GM23338 (cell line): Measurements from ENCODE around the gene FLNB. TPM values are rescaled to one million over a fixed set of nuclear protein-coding genes. Genes with fewer than 3 reads are reported as not detected.

Experiments used
- ATAC-seq: fragments of 200-7000 bp; cut with Tn5 transposase; 3 replicates; pipeline ENCODE4 v1.9.1; 2020
- DNase-seq: peaks from one replicate; pipeline ENCODE4 v3.0.0-alpha.2; 2015; ENCODE audit warnings: low spot score
- H2AFZ ChIP-seq: fragments of 200-600 bp; sonication (generic); 2 replicates; pipeline ENCODE4 v1.8.0; 2016; ENCODE audit warnings: antibody characterized with exemption, mild to moderate bottlenecking, moderate library complexity
- H3F3A ChIP-seq: fragments of 200-600 bp; sonication (generic); replicated peaks from 2 replicates; pipeline ENCODE4 v1.8.0; 2017; ENCODE audit warnings: antibody characterized with exemption, mixed run types, low read depth
- H3K27ac ChIP-seq: fragments of 200-600 bp; sonication (generic); 2 replicates; pipeline ENCODE4 v1.6.1; 2016; ENCODE audit warnings: low read depth
- H3K27me3 ChIP-seq: fragments of 200-600 bp; sonication (generic); 2 replicates; pipeline ENCODE4 v1.8.0; 2016; ENCODE audit warnings: mild to moderate bottlenecking, mixed run types, moderate library complexity; ENCODE audit not compliant: insufficient read depth
- H3K36me3 ChIP-seq: fragments of 200-600 bp; sonication (generic); 2 replicates; pipeline ENCODE4 v1.8.0; 2016; ENCODE audit warnings: mild to moderate bottlenecking; ENCODE audit not compliant: insufficient read depth
- H3K4me1 ChIP-seq: fragments of 200-600 bp; sonication (generic); 2 replicates; pipeline ENCODE4 v1.8.0; 2016; ENCODE audit warnings: mild to moderate bottlenecking, moderate library complexity; ENCODE audit not compliant: insufficient read depth
- H3K4me2 ChIP-seq: fragments of 200-600 bp; sonication (generic); 2 replicates; pipeline ENCODE4 v1.7.1; 2017; ENCODE audit warnings: mixed run types
- H3K4me3 ChIP-seq: fragments of 200-600 bp; sonication (generic); 2 replicates; pipeline ENCODE4 v1.6.1; 2016; ENCODE audit warnings: mixed run types
- H3K79me2 ChIP-seq: fragments of 200-600 bp; sonication (generic); replicated peaks from 2 replicates; pipeline ENCODE4 v1.8.0; 2017; ENCODE audit warnings: mild to moderate bottlenecking; ENCODE audit not compliant: insufficient read depth
- H3K9me2 ChIP-seq: fragments of 200-600 bp; sonication (generic); 2 replicates; pipeline ENCODE4 v1.8.0; 2017; ENCODE audit not compliant: insufficient read depth
- H4K20me1 ChIP-seq: fragments of 200-600 bp; sonication (generic); replicated peaks from 2 replicates; pipeline ENCODE4 v1.8.0; 2017; ENCODE audit warnings: mild to moderate bottlenecking; ENCODE audit not compliant: insufficient read depth
- H3K27ac Mint-ChIP-seq: 2 replicates; pipeline ENCODE4 v1.8.0; 2020; ENCODE audit warnings: inconsistent platforms, mild to moderate bottlenecking, moderate library complexity, mixed read lengths
- H3K27me3 Mint-ChIP-seq: 3 replicates; pipeline ENCODE4 v1.8.0; 2022; ENCODE audit warnings: low read depth, mild to moderate bottlenecking, moderate library complexity, mixed read lengths, inconsistent platforms; ENCODE audit not compliant: insufficient read depth, poor library complexity
- H3K36me3 Mint-ChIP-seq: 3 replicates; pipeline ENCODE4 v1.8.0; 2021; ENCODE audit warnings: low read depth, mild to moderate bottlenecking, inconsistent platforms, moderate library complexity, mixed read lengths
- H3K4me1 Mint-ChIP-seq: 3 replicates; pipeline ENCODE4 v1.8.0; 2020; ENCODE audit warnings: mild to moderate bottlenecking, inconsistent platforms, mixed read lengths
- H3K4me3 Mint-ChIP-seq: 3 replicates; pipeline ENCODE4 v1.8.0; 2021; ENCODE audit warnings: moderate library complexity, mild to moderate bottlenecking, inconsistent platforms, mixed read lengths
- H3K9me3 Mint-ChIP-seq: 3 replicates; pipeline ENCODE4 v1.8.0; 2020; ENCODE audit warnings: moderate library complexity, mild to moderate bottlenecking, inconsistent platforms, mixed read lengths
- CREB1 ChIP-seq: fragments of 250-450 bp; sonication (Bioruptor Pico); IDR thresholded peaks from 2 replicates; pipeline ENCODE4 v1.5.0; 2020; ENCODE audit warnings: low read depth, mild to moderate bottlenecking, moderate library complexity
- ETS1 ChIP-seq: IDR thresholded peaks from 2 replicates; pipeline ENCODE4 v1.6.1; 2016; ENCODE audit warnings: antibody characterized with exemption
- EZH2 ChIP-seq: fragments of 200-600 bp; sonication (generic); IDR thresholded peaks from one replicate; pipeline ENCODE4 v1.8.0; 2017; ENCODE audit warnings: antibody characterized with exemption, mild to moderate bottlenecking, low read depth; ENCODE audit not compliant: unreplicated experiment
- EZH2phosphoT487 ChIP-seq: fragments of 200-600 bp; sonication (generic); IDR thresholded peaks from one replicate; pipeline ENCODE4 v1.8.1; 2018; ENCODE audit warnings: antibody characterized with exemption; ENCODE audit not compliant: unreplicated experiment
- REST ChIP-seq: IDR thresholded peaks from one replicate; pipeline ENCODE4 v1.6.1; 2018; ENCODE audit warnings: antibody characterized with exemption; ENCODE audit not compliant: unreplicated experiment
- STAT1 ChIP-seq: IDR thresholded peaks from one replicate; pipeline ENCODE4 v1.6.1; 2016; ENCODE audit warnings: antibody characterized with exemption; ENCODE audit not compliant: unreplicated experiment
- ZNF114 ChIP-seq: fragments of 250-450 bp; sonication (Bioruptor Pico); IDR thresholded peaks from 2 replicates; pipeline ENCODE4 v1.5.0; 2020; ENCODE audit warnings: mild to moderate bottlenecking, moderate library complexity
- ZNF331 ChIP-seq: fragments of 250-450 bp; sonication (Bioruptor Pico); IDR thresholded peaks from 2 replicates; pipeline ENCODE4 v1.5.0; 2020; ENCODE audit warnings: low read depth, mild to moderate bottlenecking, moderate library complexity
- polyA plus RNA-seq: library from polyadenylated mRNA; unstranded; fragments of >200 nt; fragmentation: Nextera tagmentation; extraction: Ambion mirVana; gene quantifications from 2 replicates; pipeline ENCODE4 v1.2.1, GENCODE V29; 2016
- total RNA-seq: library from RNA; depleted of rRNA; stranded (reverse); fragments of >200 nt; shearing (Covaris generic); gene quantifications from 2 replicates; pipeline ENCODE4 v1.2.3, GENCODE V29; 2014
- TF ChIP-seq, protein P1 (sequence below), 2 experiments: fragments of 200-600 bp in 1 of 2; sonication (generic) in 1 of 2; conservative IDR thresholded peaks; 2 replicates each; pipeline versions ENCODE4 v1.5.1 to v1.6.1; 2016 to 2017; ENCODE audit warnings: antibody characterized with exemption in 2 of 2, low read depth in 2 of 2, mild to moderate bottlenecking in 2 of 2, moderate library complexity in 1 of 2

FLNB gene
- total and polyA plus RNA-seq, 2 experiments from 2014 or later = 39.7 to 179 TPM

- TF ChIP-seq EZH2phosphoT487 (no peak), EZH2 (no peak), CREB1 (no peak), REST (no peak), ZNF331 (CRISPR knock-in tag) (no peak)
- TF ChIP-seq, protein P1, sequence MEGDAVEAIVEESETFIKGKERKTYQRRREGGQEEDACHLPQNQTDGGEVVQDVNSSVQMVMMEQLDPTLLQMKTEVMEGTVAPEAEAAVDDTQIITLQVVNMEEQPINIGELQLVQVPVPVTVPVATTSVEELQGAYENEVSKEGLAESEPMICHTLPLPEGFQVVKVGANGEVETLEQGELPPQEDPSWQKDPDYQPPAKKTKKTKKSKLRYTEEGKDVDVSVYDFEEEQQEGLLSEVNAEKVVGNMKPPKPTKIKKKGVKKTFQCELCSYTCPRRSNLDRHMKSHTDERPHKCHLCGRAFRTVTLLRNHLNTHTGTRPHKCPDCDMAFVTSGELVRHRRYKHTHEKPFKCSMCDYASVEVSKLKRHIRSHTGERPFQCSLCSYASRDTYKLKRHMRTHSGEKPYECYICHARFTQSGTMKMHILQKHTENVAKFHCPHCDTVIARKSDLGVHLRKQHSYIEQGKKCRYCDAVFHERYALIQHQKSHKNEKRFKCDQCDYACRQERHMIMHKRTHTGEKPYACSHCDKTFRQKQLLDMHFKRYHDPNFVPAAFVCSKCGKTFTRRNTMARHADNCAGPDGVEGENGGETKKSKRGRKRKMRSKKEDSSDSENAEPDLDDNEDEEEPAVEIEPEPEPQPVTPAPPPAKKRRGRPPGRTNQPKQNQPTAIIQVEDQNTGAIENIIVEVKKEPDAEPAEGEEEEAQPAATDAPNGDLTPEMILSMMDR (conservative IDR thresholded peaks at IDR 0.05; ENCODE audit: low read depth in 2 of 2) = no peak
Observed at GRCh38 chr3:58000306-58001085, 7.7 kb upstream of the FLNB start (continued).

GRCh38 chr3:58001086-58001467, 7.1 kb upstream of the FLNB start:
- no peak for TF ChIP-seq EZH2
- no peak for TF ChIP-seq ETS1
- TF ChIP-seq STAT1 = no peak
- TF ChIP-seq ZNF114 (CRISPR knock-in tag) = no peak
- no peak for TF ChIP-seq REST
- H3K27me3 ChIP-seq = no peaks in the 10 kb centered on the region
- H3K27me3 Mint-ChIP-seq = peaks cover 2% of the 10 kb centered on the region
- H3K4me3 Mint-ChIP-seq = no peak overlapping the region
- no peaks in the 10 kb centered on the region for H4K20me1 ChIP-seq
- no peak overlapping the region for H3K4me2 ChIP-seq
- DNase-seq = no peak
- H3K4me1 Mint-ChIP-seq = no peaks in the 10 kb centered on the region
- H3K9me2 ChIP-seq = peaks cover 6% of the 10 kb centered on the region; the same call in 1 of the 2 replicates
- H2AFZ ChIP-seq = no peak overlapping the region
- no peak for ATAC-seq
- no peaks in the 10 kb centered on the region for H3K36me3 ChIP-seq
- H3K4me1 ChIP-seq = no peaks in the 10 kb centered on the region
- H3K36me3 Mint-ChIP-seq = no peaks in the 10 kb centered on the region
- H3F3A ChIP-seq = no peaks in the 10 kb centered on the region
- H3K4me3 ChIP-seq = no peak overlapping the region
- H3K27ac ChIP-seq = no peak overlapping the region
- H3K27ac Mint-ChIP-seq = no peak overlapping the region
- no peaks in the 10 kb centered on the region for H3K79me2 ChIP-seq
- no peaks in the 10 kb centered on the region for H3K9me3 Mint-ChIP-seq
